ENCODE results near the gene PAN2.
"Not testable (repeated sequence)": the region's sequence is repeated elsewhere in the genome, so short reads cannot be mapped to it uniquely, and the experiment has no call there.

PAN2 gene

GRCh38 chr12:56334490-56334793 lies 642 bp upstream of the PAN2 start:
- Mint-ChIP-seq H3K4me1 (ENCODE audit: low read depth) (peaks cover 69% of the 10 kb centered on the region), H3K4me3 (peak overlapping the region; percentile 94), H3K27me3 (no peaks in the 10 kb centered on the region), H3K36me3 (ENCODE audit: low read depth) (peaks cover 14% of the 10 kb centered on the region), H3K27ac (peak overlapping the region; percentile 100), H3K9me3 (no peaks in the 10 kb centered on the region)

DNA sequence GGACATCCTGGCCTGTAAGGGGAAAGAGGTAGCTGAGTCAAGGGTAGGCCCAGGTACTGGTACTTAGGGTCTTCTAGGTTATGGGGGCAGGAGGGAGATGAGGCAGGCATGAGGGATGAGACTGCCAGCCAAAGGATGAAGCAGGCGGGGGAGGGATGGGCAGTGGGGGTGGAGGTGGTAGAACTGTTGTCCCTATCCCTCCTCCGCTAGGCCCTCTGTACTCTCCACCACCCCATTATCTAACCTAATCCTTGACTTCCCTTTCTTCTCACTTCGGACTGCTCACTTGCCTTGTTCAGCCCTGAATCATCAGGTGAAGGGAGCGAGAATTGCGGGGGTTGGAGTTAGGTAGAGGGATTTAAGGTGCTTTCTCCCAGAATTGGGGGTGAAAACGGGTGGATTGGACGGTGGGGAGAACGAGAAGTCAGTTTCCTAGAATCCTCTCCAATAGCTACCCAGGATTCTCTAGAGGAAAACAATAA lies 562 bp downstream of the PAN2 start:
- no peaks in the 10 kb centered on the region for H3K27me3 Mint-ChIP-seq
- H3K27ac Mint-ChIP-seq = peak overlapping the region; percentile 100
- H3K4me1 Mint-ChIP-seq (ENCODE audit: low read depth) = peaks cover 57% of the 10 kb centered on the region
- H3K4me3 Mint-ChIP-seq = peak overlapping the region; percentile 94
- peaks cover 4% of the 10 kb centered on the region for H3K36me3 Mint-ChIP-seq (ENCODE audit: low read depth)
- H3K9me3 Mint-ChIP-seq = no peaks in the 10 kb centered on the region

GRCh38 chr12:56332512-56333196 lies 1.1 kb downstream of the PAN2 start:
- H3K9me3 Mint-ChIP-seq = no peaks in the 10 kb centered on the region
- peak overlapping the region; percentile 100 for H3K27ac Mint-ChIP-seq
- H3K36me3 Mint-ChIP-seq (ENCODE audit: low read depth) = peaks cover 4% of the 10 kb centered on the region
- H3K4me1 Mint-ChIP-seq (ENCODE audit: low read depth) = peaks cover 51% of the 10 kb centered on the region
- H3K27me3 Mint-ChIP-seq = no peaks in the 10 kb centered on the region
- peak overlapping the region; percentile 94 for H3K4me3 Mint-ChIP-seq

DNA sequence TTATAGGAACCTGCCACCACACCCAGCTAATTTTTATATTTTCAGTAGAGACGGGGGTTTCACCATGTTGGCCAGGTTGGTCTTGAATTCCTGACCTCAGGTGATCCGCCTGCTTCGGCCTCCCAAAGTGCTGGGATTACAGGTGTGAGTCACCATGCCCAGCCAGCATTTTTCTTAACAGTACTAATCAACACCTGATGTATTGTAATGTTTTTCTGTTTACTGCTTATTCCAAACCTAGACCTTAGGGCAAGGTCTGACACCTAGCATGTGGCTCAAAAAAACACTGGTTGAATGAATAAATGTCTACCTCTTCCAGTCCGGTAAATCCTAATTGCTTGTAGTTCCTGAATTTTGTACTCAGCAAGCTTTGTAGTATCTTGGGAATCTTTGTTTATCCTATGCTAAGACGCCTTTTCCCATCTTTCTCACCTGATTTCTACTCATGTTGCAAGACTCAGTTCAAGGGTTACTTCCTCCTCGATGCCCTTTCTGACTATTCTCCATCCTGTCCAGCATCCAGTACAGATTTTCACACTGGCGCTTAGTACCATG lies 2.8 kb downstream of the PAN2 start:
- Mint-ChIP-seq H3K4me3 (no peak overlapping the region), H3K27me3 (no peaks in the 10 kb centered on the region), H3K36me3 (ENCODE audit: low read depth) (peaks cover 9% of the 10 kb centered on the region), H3K4me1 (ENCODE audit: low read depth) (peaks cover 38% of the 10 kb centered on the region), H3K9me3 (no peaks in the 10 kb centered on the region), H3K27ac (peak overlapping the region; percentile 9)

- H3K36me3 Mint-ChIP-seq (ENCODE audit: low read depth) = peaks cover 18% of the 10 kb centered on the region
- peaks cover 6% of the 10 kb centered on the region for H3K4me1 Mint-ChIP-seq (ENCODE audit: low read depth)
- no peaks in the 10 kb centered on the region for H3K9me3 Mint-ChIP-seq
- no peaks in the 10 kb centered on the region for H3K27me3 Mint-ChIP-seq
- H3K4me3 Mint-ChIP-seq = no peak overlapping the region
- no peak overlapping the region for H3K27ac Mint-ChIP-seq
Measured at GRCh38 chr12:56326533-56326932, 7.3 kb downstream of the PAN2 start.

DNA sequence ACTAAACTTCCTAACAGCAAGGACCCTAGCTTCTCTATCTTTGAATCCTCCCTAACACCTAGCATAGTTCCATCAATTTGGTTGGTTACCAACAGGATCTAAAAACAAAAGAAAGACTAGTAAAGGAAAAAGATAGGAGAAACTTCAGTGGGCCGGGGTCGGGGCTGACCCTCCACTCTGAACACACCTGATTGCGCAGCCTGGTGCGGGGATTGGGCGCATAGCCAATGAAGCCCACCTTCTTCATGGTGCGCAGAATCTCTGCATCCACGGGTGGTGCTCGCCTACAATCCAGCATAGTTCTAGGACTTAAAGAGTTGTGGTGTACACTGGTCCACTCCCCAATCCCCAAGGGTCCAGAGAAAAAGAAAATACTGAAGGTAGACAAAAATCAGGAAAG lies 7.7 kb downstream of the PAN2 start:
- H3K4me1 Mint-ChIP-seq (ENCODE audit: low read depth) = peaks cover 3% of the 10 kb centered on the region
- no peak overlapping the region for H3K27ac Mint-ChIP-seq
- H3K4me3 Mint-ChIP-seq = no peak overlapping the region
- H3K9me3 Mint-ChIP-seq = no peaks in the 10 kb centered on the region
- no peaks in the 10 kb centered on the region for H3K27me3 Mint-ChIP-seq
- H3K36me3 Mint-ChIP-seq (ENCODE audit: low read depth) = peaks cover 15% of the 10 kb centered on the region

- Mint-ChIP-seq H3K27ac (no peak overlapping the region), H3K4me1 (ENCODE audit: low read depth) (no peaks in the 10 kb centered on the region)
Measured at GRCh38 chr12:56324206-56324605, 9.6 kb downstream of the PAN2 start.

GRCh38 chr12:56321610-56322009 lies 12.2 kb downstream of the PAN2 start:
- H3K27me3 Mint-ChIP-seq; H3K4me1 Mint-ChIP-seq (ENCODE audit: low read depth); H3K27ac Mint-ChIP-seq; H3K9me3 Mint-ChIP-seq; H3K4me3 Mint-ChIP-seq: not testable (repeated sequence)
- peaks cover 19% of the 10 kb centered on the region for H3K36me3 Mint-ChIP-seq (ENCODE audit: low read depth)

More at GRCh38 chr12:56324206-56324605, 9.6 kb downstream of the PAN2 start:
- no peaks in the 10 kb centered on the region for H3K27me3 Mint-ChIP-seq
- peaks cover 19% of the 10 kb centered on the region for H3K36me3 Mint-ChIP-seq (ENCODE audit: low read depth)
- no peak overlapping the region for H3K4me3 Mint-ChIP-seq
- H3K9me3 Mint-ChIP-seq = no peaks in the 10 kb centered on the region

DNA sequence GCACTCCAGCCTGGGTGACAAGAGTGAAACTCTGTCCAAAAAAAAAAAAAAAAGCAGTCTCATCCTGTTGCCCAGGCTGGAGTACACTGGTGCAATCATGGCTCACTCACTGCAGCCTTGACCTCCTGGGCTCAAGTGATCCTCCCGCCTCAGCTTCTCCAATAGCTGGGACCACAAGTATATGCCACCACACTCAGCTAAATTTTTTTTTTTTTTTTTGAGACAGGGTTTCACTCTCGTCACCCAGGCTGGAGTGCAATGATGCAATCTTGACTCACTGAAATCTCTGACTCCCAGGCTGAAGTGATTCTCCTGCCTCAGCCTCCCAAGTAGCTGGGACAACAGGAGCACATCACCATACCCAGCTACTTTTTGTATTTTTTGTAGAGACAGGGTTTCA lies 12.8 kb downstream of the PAN2 start:
- Mint-ChIP-seq H3K4me1 (ENCODE audit: low read depth) (peaks cover 3% of the 10 kb centered on the region), H3K9me3 (no peaks in the 10 kb centered on the region), H3K27ac (no peak overlapping the region), H3K36me3 (ENCODE audit: low read depth) (peaks cover 15% of the 10 kb centered on the region), H3K4me3 (no peak overlapping the region), H3K27me3 (no peaks in the 10 kb centered on the region)

DNA sequence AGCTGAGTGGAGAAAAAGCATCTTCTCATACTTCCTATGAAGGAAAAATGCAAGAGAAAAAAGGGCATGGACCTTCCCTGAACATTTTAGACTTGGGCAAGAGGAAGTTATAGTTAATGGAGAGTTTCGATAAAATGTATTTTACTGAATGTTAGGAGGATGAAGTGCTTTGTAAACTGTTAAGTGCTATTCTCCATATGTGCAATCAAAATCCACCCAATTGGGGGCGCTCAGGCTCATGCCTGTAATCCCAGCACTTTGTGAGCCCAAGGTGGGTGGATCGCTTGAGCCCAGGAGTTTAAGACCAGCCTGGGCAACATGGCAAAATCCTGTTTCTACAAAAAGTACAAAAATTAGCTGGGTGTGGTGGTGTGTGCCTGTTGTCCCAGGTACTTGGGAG lies 16.1 kb downstream of the PAN2 start:
- Mint-ChIP-seq H3K9me3 (no peaks in the 10 kb centered on the region), H3K4me3 (no peak overlapping the region)

GRCh38 chr12:56315622-56316473 lies 18.0 kb downstream of the PAN2 start, which contains the start of gene CNPY2:
Gene CNPY2 (minus strand): TSS chr12:56315988. CDS start chr12:56315217, 771 bp downstream.
- Mint-ChIP-seq H3K9me3 (no peaks in the 10 kb centered on the region), H3K4me3 (peak within 1 kb of the TSS; percentile 98), H3K27ac (peak within 1 kb of the TSS; percentile 98), H3K4me1 (ENCODE audit: low read depth) (peaks cover 17% of the 10 kb centered on the region), H3K27me3 (no peaks in the 10 kb centered on the region), H3K36me3 (ENCODE audit: low read depth) (peaks cover 25% of the 10 kb centered on the region)

More for the DNA sequence above, 16.1 kb downstream of the PAN2 start:
- Mint-ChIP-seq H3K4me1 (ENCODE audit: low read depth) (peaks cover 17% of the 10 kb centered on the region), H3K27me3 (no peaks in the 10 kb centered on the region), H3K27ac (no peak overlapping the region), H3K36me3 (ENCODE audit: low read depth) (peaks cover 18% of the 10 kb centered on the region)

DNA sequence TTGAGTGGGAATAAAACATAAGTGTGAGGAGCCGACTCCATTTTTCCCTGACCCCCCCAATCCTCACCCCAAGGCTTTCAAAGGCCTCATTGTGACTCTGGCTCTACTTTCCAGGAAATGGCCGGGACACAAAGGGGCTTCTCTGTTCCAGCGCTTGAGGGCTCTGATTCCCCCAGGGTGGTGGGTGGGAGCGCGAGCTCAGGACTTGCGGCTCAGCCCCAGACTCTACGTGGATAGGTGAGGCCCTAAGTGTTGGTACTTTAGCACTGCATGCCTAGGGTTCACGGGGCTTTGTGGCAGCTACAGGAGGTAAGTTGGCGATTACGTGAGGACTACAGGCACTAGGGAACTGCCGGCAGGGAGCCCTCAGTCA lies 18.6 kb downstream of the PAN2 start:
- peak overlapping the region; percentile 98 for H3K27ac Mint-ChIP-seq
- H3K27me3 Mint-ChIP-seq = no peaks in the 10 kb centered on the region
- no peaks in the 10 kb centered on the region for H3K9me3 Mint-ChIP-seq
- H3K4me3 Mint-ChIP-seq = peak overlapping the region; percentile 98
- peaks cover 30% of the 10 kb centered on the region for H3K36me3 Mint-ChIP-seq (ENCODE audit: low read depth)
- peaks cover 17% of the 10 kb centered on the region for H3K4me1 Mint-ChIP-seq (ENCODE audit: low read depth)

GRCh38 chr12:56311003-56311402 lies 22.8 kb downstream of the PAN2 start:
- no peak overlapping the region for H3K27ac Mint-ChIP-seq
- peaks cover 14% of the 10 kb centered on the region for H3K4me1 Mint-ChIP-seq (ENCODE audit: low read depth)
- H3K36me3 Mint-ChIP-seq (ENCODE audit: low read depth) = peaks cover 44% of the 10 kb centered on the region
- no peaks in the 10 kb centered on the region for H3K27me3 Mint-ChIP-seq
- H3K4me3 Mint-ChIP-seq = no peak overlapping the region
- no peaks in the 10 kb centered on the region for H3K9me3 Mint-ChIP-seq

DNA sequence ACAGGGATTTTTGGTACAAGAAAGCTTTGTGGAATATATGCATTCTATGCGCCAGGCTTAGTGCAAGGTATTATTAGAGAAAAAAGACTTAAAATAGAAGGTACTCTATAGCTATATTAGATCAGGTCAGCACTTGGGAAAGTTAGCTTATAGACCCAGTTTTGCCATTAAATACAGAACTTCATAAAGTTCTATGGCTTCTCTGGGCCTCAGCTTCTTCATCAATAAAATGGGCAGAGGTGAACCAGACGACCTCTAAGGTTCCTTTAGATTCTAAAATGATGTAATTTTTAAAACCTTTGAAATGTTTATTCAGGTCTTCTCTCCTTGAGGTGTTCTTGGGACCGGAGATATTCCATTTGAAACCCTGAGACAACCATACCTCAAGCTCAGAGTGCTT lies 25.1 kb downstream of the PAN2 start:
- Mint-ChIP-seq H3K9me3 (no peaks in the 10 kb centered on the region), H3K4me3 (no peak overlapping the region), H3K27me3 (no peaks in the 10 kb centered on the region), H3K27ac (peak overlapping the region; percentile 28), H3K36me3 (ENCODE audit: low read depth) (peaks cover 42% of the 10 kb centered on the region), H3K4me1 (ENCODE audit: low read depth) (no peaks in the 10 kb centered on the region)
